ENCODE measurements around the gene CHMP5.

GRCh38 chr9:33250458-33250995 is 14.3 kb upstream of the CHMP5 start:
- no peak for TF ChIP-seq CTCF (IDR thresholded peaks at IDR 0.05)
- no peak for TF ChIP-seq POLR2A (IDR thresholded peaks at IDR 0.05)
- TF ChIP-seq POLR2AphosphoS5 (IDR thresholded peaks at IDR 0.05) = no peak

Data from sigmoid colon (tissue), 4 donors.